Hippocampal formation (tissue), 2 donors: ENCODE results near the gene ILF2.
"Not testable (repeated sequence)": the region's sequence is repeated elsewhere in the genome, so short reads cannot be mapped to it uniquely, and the experiment has no call there.

ENCODE experiments used
- DNase-seq, 2 donors: peaks; one replicate each; lab custom pipeline; 2025; lab: John Stamatoyannopoulos, UW

ILF2 gene

DNA sequence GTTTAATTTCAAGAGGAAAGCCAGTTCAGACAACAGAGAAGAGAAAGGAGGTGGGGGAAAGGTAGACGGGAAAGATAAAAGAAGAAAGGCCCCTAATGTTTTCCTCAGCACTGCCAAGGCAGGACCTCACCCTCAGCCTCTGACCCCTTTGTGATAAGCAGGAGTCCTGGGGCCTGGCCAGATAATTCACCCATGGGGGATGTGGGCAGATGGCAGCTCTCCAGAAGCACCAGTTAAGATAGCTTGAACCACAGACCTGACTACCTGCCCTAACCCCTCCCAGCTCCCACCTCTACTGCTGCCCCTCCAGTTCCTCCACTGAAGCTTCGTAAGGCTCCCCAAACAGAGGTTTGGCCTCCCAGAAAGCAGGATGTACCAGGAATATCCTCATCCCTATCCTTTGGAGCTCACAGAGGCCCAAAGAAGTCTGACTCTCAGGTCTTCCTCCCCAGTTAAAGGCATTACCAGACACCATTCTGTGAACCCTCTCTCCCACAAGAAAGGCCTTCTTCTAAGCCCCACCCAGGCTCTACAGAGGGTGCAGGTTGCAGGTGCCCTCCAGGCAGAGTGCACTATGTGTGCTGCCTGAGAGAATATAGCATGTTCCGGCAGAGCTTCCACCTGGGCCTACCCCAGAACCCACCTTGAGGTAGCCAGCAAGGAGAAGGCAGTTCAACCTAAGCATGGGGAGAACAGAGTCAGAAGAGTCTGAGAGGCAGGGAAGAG is 21.5 kb downstream of the ILF2 start:
- no peak for DNase-seq

DNA sequence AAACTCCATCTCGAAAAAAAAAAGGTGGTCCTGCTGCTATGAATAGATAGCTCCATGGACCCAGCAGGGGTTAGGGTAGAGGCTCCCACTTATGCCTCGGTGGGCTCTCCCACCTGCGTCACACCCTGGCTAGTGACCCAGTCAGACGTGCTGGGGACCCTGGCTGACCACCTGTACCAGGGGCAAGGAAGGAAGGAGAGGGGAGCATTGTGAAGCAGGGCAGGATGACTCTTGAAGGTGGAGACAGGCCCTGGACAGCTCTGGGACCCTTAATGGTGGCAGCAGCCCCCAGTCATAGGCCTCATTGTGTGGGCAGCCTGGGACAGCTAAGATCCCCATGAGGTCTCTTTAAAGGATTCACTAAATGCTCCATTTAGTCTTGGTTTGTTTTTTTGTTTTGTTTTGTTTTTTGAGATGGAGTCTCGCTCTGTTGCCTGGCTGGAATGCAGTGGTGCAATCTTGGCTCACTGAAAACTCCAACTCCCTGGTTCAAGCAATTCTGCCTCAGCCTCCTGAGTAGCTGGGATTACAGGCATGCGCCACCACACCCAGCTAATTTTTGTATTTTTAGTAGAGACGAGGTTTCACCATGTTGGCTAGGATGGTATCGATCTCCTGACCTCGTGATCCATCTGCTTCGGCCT is 22.7 kb downstream of the ILF2 start:
- no peak for DNase-seq

- DNase-seq, result no peak
Observed at GRCh38 chr1:153647346-153647714, 23.5 kb downstream of the ILF2 start.

- no peak for DNase-seq
Observed at GRCh38 chr1:153646672-153647345, 24.0 kb downstream of the ILF2 start.

DNA sequence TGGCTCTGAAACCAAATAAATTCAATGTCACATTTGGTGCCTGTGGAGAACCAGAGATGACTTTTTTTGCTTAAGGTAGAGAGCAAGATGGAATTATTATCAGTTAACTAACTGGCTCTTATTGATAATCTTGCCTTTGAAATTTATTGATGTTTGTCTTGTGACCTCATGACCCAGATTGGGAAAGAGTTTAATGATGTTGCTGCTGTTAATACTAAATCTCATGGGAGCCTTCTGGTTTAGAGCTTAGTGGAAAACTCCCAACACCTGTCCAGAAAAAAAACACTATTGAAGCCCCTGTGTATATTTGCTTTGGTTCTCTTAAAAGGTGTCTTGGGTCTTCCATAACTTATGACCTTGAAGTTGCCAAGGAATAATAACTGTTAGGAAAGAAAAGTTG is 27.0 kb downstream of the ILF2 start:
- DNase-seq, result no peak

GRCh38 chr1:153643100-153643499 is 27.7 kb downstream of the ILF2 start:
- DNase-seq, result no peak

- DNase-seq, result no peak
Observed at GRCh38 chr1:153642161-153642560, 28.6 kb downstream of the ILF2 start.

DNA sequence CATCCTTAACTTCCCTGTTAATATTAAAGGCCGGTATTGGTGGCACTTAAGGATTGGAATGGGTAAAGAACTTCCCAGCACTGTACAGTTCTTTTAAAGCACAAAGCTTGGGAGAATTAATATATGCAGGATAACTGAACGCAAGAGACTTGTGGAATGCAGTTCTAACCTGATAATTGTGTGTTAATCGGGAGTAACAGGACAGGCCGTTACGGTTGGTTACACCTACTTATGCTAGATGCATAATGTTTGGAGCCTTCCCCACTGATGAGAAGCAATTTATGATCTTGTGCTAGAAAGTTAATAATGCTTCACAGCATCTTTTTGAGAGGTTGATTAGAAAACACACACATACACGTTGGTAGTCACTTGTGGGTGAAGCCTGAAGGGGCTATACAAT is 29.9 kb downstream of the ILF2 start:
- DNase-seq, result no peak

- DNase-seq, result not testable (repeated sequence)
Observed at GRCh38 chr1:153640213-153640612, 30.6 kb downstream of the ILF2 start.

DNA sequence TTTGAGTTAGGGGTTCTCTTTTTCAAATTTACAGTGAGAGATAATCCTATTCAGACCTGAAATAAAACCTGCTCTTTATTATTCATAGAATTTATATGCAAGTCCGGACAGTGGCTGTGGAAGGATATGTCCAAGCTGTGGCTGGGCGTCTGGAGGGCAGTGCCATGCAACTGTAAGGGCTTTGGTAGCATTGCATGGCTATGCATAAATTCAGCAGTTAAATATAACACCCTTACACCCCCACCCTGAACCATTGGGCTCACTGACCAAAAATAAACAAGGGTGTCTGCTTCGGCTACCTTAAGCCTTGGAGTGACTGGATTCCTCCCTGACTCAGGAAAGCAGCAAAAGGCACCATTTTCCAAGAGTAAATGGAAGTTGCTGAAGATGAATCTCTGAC is 31.5 kb downstream of the ILF2 start:
- no peak for DNase-seq

DNA sequence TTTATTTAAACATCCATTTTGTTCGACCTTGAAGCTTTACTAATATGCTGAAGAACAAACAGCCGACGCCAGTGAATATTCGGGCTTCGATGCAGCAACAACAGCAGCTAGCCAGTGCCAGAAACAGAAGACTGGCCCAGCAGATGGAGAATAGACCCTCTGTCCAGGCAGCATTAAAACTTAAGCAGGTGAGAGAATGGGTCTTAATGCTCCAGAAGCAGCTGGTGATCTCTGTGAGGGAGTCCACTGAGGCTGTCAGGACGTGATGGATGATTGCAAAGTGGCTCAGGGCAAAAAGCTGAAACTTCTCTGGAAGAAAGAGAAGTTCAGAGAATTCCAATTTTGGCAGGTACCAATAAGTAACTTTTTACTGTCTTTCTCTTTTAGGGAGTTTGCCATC is 32.5 kb downstream of the ILF2 start:
- DNase-seq, result no peak

GRCh38 chr1:153636312-153636711 is 34.5 kb downstream of the ILF2 start:
- no peak for DNase-seq

DNA sequence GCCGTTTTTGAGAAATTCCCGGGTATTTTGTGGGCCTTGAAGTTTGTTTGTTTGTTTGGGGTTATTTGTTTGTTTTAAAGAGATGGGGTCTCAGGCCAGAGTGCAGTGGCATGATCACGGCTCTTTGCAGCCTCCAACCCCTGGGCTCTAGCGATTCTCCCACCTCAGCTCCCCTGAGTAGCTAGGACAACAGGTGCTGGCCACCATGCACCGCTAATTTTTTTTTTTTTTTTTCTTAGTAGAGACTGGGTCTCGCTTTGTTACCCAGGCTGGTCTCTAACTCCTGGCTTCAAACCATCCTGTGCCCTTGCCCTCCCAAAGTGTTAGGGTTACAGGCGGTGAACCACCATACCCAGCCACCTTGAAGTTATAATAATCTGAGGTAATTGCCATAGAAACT is 34.9 kb downstream of the ILF2 start:
- DNase-seq, result no peak

DNA sequence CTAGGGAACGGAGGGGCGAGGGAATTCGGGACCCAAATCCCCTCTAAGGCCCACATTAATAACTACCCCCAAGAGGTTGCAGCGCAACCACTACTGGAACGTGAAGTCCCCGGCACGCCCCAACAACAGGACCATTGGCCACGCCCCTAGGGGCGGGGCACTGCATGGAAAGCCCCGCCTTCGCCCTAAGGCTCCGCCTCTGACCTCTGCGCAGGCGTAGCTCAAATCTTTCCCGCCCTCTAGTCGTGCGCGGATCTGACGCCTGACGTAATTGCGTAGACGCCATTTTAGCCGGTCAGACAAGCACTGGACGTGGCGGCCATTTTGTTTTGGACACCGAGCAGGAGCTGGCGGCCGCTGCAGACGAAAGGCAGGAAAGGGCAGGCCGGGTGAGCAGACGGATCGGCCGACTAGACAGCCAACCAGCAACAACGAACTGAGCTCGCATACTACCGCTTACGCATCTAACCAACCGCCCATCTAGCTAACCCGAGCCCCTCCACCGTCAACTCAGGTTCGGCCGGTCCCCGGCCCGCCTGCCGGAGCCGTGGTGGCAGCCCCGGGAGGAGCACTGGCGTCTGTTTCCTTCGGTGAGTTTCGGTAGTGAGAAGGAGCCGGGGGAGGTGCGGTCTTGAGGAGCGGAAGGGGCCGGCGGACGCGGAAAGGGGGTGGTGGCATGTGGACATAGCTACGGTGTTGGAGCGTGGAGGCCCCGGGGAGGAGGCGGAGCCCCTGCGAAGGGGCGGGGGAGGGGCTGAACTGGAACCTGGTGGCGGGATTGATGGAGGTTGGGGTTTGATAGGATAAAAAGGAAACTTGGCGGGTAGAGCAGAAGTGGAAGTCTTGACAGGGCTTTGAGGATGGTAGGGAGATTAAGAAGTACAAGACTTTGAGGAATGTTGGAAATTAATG is 36.8 kb downstream of the ILF2 start, which contains the start of gene CHTOP:
Gene CHTOP (plus strand): TSS at position 313 of the 912 bp plus-strand sequence. CDS start 2,523 bp downstream, outside the sequence.
- DNase-seq, result peak; percentile 96

DNA sequence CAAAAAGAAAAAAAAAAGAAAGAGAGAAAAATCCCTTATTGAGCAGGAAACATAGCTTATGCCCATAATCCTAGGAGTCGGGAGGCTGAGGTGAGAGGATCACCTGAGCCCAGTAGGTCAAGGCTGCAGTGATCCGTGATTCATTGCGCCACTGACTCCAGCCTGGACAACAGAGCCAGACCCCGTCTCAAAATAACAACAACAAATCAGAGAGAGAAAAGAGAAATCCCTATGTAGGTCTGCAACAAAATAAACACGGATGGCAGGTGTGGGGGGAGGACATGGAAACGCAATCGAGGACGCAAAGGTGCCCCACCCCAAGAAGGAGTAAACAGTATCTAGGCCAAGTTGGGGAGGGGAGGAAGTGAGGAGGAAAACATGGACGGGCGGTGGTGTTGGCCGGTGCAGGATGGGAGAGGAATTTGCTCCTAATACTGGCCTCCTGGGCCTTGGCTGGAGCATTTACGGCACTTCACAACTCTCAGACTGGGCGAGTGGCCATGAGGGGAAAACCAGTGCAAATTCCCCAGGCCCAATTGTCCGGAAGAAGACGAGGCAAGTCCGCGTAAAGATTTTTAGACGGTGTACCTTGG is 37.5 kb downstream of the ILF2 start:
- DNase-seq, result no peak

DNA sequence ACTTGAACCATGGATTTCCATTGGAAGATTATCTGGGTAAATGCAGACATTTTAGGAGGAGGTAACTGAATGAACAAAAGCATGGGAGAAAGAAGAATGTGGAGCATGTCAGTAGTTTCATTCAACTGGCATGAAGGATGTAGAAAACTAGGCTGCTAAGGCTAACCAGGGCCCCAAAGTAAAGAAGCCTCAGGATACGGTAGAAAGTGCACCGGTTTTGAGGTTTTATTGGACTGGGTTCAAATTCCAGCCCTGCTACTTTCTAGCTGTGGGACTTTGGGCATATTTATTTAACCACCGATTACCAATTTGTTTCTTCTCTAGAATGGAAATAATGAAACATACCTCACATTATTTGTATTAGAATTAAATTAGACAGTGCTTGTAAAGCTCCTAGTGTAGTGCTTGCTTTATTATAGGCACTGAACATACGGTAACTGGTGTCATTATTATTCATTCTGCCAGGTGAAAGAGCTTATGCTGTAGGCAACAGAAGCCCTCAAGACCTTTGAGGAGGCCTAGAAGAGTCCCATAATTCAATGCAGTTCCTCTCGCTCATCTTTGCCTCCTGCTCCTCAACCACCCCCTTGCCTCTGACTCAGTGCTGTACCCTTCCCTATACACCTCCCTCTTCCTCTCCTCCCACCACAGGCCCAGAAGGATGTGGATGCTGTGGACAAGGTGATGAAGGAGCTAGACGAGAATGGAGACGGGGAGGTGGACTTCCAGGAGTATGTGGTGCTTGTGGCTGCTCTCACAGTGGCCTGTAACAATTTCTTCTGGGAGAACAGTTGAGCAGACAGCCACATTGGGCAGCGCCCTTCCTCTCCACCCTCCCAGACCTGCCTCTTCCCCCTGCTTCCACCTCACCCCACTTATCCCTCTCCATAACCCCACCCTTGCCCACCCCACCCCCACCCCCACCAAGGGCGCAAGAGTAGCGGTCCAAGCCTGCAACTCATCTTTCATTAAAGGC is 39.5 kb downstream of the ILF2 start:
- DNase-seq, result no peak

DNA sequence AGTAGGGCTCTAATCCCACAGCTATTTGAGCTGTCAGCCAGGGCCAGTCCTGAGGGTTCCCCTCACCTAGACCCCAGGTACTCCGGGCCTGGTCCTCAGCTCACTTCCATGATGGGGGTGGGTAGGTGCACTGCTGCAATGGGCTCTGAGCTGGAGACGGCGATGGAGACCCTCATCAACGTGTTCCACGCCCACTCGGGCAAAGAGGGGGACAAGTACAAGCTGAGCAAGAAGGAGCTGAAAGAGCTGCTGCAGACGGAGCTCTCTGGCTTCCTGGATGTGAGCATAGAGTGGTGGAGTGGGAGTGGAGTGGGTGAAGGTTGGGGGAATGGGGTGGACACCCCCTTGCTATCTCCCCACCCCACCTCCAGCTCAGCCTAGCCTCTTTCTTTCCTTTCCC is 40.4 kb downstream of the ILF2 start:
- DNase-seq, result no peak

GRCh38 chr1:153629971-153630370 is 40.8 kb downstream of the ILF2 start:
- DNase-seq, result peak; percentile 25 to 39

DNA sequence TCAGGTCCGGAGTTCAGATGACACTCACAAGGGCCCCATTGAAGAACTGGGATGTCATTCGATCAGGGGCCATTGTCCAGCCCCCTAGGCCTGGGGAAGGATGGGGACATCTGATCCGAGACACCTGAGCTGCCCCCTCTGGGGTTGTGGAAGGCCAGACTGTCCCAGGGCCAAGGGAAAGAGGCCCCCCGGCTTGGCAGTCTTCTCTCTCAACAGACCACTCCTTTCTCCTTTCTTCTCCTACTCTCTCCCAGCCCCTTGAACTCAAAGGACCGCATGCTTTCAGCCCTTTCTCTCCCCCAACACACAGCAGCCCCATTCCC is 41.5 kb downstream of the ILF2 start:
- no peak for DNase-seq

- no peak for DNase-seq
Observed at GRCh38 chr1:153628638-153629342, 42.0 kb downstream of the ILF2 start.
